Activated CD4-positive, alpha-beta T cell treated with anti-CD3 and anti-CD28 coated beads, Interleukin-2, amount 10 ng/mL, durations not matched to agents 7 days and 5 days (primary cell): ENCODE data around the gene SLC25A42. TPM values are rescaled to one million over a fixed set of nuclear protein-coding genes. Genes with fewer than 3 reads are reported as not detected.

Experiments used
- CTCF ChIA-PET: fragments of 350-600 bp; sonication (Branson Sonifier 250); formaldehyde crosslinking; loops from one replicate; lab custom pipeline; 2021; ENCODE audit warnings: antibody characterized with exemption; lab: Charles Lee
- POLR2A ChIA-PET: fragments of 350-600 bp; sonication (Branson Sonifier 250); formaldehyde crosslinking; loops from one replicate; lab custom pipeline; 2021; ENCODE audit warnings: antibody characterized with exemption; lab: Charles Lee
- DNase-seq: peaks from one replicate; pipeline ENCODE4 v3.0.0-alpha.2; 2020
- H3K27ac Mint-ChIP-seq: one replicate; pipeline ENCODE4 v1.8.0; 2021; ENCODE audit warnings: mild to moderate bottlenecking, moderate library complexity, mixed read lengths
- H3K27me3 Mint-ChIP-seq: one replicate; pipeline ENCODE4 v1.8.0; 2021; ENCODE audit warnings: mixed read lengths
- H3K36me3 Mint-ChIP-seq: one replicate; pipeline ENCODE4 v1.8.0; 2021; ENCODE audit warnings: low read depth, mixed read lengths
- H3K4me1 Mint-ChIP-seq: one replicate; pipeline ENCODE4 v1.8.0; 2021; ENCODE audit warnings: mixed read lengths
- H3K4me3 Mint-ChIP-seq: one replicate; pipeline ENCODE4 v1.8.0; 2021; ENCODE audit warnings: mild to moderate bottlenecking, moderate library complexity, mixed read lengths
- H3K9me3 Mint-ChIP-seq: one replicate; pipeline ENCODE4 v1.8.0; 2021; ENCODE audit warnings: mixed read lengths
- total RNA-seq, 2 experiments: library from RNA; stranded (reverse); gene quantifications; one replicate each; pipeline ENCODE4 v1.2.3, GENCODE V29; 2021

The SLC25A42 gene
- total RNA-seq, 2 experiments from 2014 or later: 20.6 to 22.2 TPM

DNA sequence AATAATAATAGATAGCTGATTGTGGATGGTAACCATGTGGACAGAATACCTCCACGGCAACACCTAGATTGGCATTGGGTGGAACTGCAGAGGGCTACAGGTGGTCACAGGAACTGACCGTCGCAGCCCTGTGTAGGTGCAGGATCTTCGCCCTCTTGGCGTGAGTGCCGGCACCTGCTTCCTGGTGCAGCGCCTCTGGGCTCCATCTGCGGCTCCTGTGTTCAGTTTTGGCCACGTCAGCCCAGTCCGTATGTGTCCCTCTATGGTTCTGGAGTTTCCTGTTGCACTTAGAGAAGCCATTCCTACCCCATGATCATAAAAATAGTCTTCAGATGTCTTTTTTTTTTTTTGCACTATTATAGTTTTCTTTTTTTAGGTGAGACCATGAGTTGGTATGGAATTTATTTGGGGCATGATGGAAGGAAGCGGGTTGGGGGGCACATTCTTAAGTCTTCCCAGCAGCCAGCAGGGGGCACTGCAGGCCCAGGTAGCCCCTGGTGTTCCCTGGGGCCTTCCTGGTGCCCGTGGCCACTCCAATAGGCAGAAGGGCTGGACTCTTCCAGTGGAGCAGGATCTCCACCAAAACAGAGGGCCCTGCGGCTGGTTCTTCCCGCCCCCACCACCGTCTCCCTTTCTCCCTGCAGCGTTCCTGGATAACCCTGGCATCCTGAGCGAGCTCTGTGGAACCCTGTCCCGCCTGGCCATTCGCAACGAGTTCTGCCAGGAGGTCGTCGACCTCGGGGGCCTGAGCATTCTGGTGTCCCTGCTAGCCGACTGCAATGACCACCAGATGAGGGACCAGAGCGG lies 10.1 kb upstream of the SLC25A42 start:
- POLR2A ChIA-PET: no interaction called here
- Mint-ChIP-seq H3K27ac (no peak overlapping the region), H3K4me3 (no peak overlapping the region), H3K4me1 (no peaks in the 10 kb centered on the region), H3K27me3 (no peaks in the 10 kb centered on the region), H3K36me3 (peaks cover 13% of the 10 kb centered on the region), H3K9me3 (no peaks in the 10 kb centered on the region)
- peak; percentile 62 for DNase-seq
- CTCF ChIA-PET: interaction anchor here (0.6 to 2.1 kb wide), 6 partner anchors 15 to 304 kb away, joined by 3 to 6 read pairs (median 3); no protein-coding TSS in a partner anchor

DNA sequence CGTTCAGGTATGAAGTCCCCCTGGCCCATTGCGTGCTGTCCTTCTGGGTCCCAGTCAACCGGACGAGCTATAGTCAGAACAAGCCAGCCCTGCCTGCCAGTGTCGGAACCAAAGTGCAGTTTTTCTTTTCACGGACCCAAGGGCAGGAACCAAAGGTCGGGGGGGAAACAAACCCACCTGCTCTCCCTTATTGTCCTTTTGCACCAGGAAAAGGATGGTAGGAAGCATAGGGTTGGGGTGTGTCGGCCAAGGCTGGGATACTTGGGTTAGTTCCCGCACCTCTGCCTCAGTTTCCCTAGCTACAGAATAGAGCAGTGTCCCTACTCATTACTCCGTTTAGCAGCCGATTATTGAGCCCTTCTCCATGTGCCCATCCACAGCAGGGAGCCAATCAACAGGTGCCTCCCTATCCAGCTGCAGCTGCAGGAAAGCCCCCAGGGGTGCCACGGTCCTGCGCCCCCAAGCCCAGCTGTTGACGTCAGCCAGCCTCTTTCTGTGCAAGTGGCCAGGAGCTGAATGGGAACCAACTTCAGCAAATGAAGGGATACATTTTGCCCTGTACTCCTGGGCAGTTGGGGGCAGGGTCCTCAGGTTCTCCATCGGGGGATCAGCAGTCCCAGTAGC lies 9.4 kb upstream of the SLC25A42 start:
- H3K27me3 Mint-ChIP-seq: no peaks in the 10 kb centered on the region

DNA sequence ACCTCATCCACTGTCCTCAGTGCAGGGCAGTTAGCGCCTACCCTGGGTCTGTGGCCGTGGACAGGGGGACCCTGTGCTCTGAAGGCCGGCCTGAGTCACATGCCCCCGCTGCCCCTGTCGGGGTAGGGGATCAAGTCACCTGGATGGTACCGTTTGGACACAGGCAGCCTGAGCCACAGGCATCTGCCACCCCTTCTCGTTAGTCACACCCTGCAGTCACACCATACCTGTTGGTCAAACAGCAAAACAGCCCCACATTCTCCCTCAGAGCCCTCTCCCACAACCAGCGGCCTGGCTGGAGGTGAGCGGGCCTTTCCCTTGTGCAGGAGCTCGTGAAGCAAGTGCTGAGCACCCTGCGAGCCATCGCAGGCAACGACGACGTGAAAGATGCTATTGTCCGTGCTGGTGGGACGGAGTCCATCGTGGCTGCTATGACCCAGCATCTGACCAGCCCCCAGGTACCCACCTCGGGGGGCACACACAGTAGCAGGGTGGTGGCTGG lies 8.8 kb upstream of the SLC25A42 start:
- CTCF ChIA-PET: no interaction called here
- Mint-ChIP-seq H3K27ac (no peak overlapping the region), H3K27me3 (no peaks in the 10 kb centered on the region), H3K4me3 (no peak overlapping the region), H3K9me3 (no peaks in the 10 kb centered on the region), H3K36me3 (peaks cover 12% of the 10 kb centered on the region), H3K4me1 (no peaks in the 10 kb centered on the region)
- no peak for DNase-seq
- POLR2A ChIA-PET: no interaction called here

More for the DNA sequence above, 9.4 kb upstream of the SLC25A42 start:
- no peaks in the 10 kb centered on the region for H3K9me3 Mint-ChIP-seq
- ChIA-PET POLR2A (no interaction called here), CTCF (interaction anchor here (0.6 kb wide), 1 partner anchor 304 kb away, joined by 3 read pairs; no protein-coding TSS in a partner anchor)
- no peak overlapping the region for H3K4me3 Mint-ChIP-seq
- H3K27ac Mint-ChIP-seq: no peak overlapping the region
- H3K4me1 Mint-ChIP-seq: no peaks in the 10 kb centered on the region
- DNase-seq: no peak
- peaks cover 12% of the 10 kb centered on the region for H3K36me3 Mint-ChIP-seq

DNA sequence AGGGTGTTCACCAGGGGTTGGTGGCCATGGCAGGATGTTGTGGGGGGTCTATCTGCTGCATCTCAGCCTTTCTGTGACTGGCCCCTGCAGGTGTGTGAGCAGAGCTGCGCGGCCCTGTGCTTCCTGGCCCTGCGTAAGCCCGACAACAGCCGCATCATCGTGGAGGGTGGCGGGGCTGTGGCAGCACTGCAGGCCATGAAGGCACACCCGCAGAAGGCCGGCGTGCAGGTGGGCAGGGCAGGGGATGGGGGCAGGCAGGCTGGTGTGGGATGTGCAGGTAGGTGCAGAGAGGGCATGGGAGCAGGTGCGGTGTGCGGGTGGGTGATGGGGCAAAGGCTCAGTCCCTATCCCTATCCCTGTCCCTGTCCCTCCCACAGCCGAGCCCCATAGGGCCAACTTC lies 8.1 kb upstream of the SLC25A42 start:
- Mint-ChIP-seq H3K4me3 (no peak overlapping the region), H3K4me1 (no peaks in the 10 kb centered on the region), H3K36me3 (peaks cover 8% of the 10 kb centered on the region), H3K27me3 (no peaks in the 10 kb centered on the region), H3K27ac (no peak overlapping the region), H3K9me3 (no peaks in the 10 kb centered on the region)
- POLR2A ChIA-PET: no interaction called here
- no peak for DNase-seq
- CTCF ChIA-PET: interaction anchor here (0.6 kb wide), 1 partner anchor 87 kb away, joined by 3 read pairs; no protein-coding TSS in a partner anchor

DNA sequence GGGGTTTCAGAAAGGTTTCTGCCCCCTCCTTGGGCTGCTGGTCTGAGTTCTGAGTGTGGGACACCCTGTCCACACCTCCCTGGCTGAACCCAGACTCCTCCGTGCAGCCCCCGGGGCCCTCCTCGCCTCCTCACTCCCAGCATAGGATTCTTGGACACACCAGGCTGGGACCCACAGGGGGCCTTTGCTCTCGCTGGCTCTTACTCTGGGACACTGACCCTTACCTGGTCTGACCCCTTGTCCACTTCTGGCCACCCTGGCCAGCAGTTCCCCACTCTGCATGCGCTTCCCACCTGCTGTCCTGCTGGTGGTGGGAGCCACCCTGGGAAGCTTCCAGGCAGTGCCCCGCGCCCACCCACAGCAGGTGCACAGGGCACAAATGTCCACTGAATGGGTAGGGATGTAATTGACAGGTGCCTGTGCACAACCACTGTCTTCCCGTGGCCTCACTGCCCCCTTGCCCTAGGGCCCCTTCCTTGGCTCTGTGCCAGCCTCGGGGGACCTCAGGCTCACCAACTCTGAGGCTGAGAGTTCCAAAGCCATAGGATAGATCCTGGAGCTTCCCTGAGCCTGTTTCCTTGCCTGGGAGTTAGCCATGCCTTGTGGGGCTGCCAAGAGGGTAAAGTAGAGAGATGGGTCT lies 7.0 kb upstream of the SLC25A42 start:
- no peaks in the 10 kb centered on the region for H3K9me3 Mint-ChIP-seq
- ChIA-PET POLR2A (no interaction called here), CTCF (no interaction called here)
- H3K27me3 Mint-ChIP-seq: no peaks in the 10 kb centered on the region
- no peak for DNase-seq
- no peaks in the 10 kb centered on the region for H3K4me1 Mint-ChIP-seq
- H3K36me3 Mint-ChIP-seq: peaks cover 8% of the 10 kb centered on the region
- H3K27ac Mint-ChIP-seq: no peak overlapping the region
- no peak overlapping the region for H3K4me3 Mint-ChIP-seq

DNA sequence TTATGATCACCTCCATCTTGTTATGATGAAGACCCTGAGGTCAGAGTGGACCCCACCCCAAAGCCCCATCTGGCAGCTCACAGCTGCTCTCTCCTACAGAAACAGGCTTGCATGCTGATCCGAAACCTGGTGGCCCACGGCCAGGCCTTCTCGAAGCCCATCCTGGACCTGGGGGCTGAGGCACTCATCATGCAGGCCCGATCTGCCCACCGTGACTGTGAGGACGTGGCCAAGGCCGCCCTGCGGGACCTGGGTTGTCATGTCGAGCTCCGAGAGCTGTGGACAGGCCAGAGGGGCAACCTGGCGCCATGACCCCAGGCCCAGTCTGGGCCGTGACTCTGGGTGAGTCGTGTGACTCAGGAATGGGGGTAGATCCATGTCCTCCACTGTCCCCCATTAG lies 6.5 kb upstream of the SLC25A42 start:
- Mint-ChIP-seq H3K27ac (no peak overlapping the region), H3K4me1 (peaks cover under 1% of the 10 kb centered on the region), H3K4me3 (no peak overlapping the region), H3K27me3 (no peaks in the 10 kb centered on the region), H3K9me3 (no peaks in the 10 kb centered on the region), H3K36me3 (peaks cover 8% of the 10 kb centered on the region)
- ChIA-PET POLR2A (no interaction called here), CTCF (no interaction called here)
- no peak for DNase-seq

DNA sequence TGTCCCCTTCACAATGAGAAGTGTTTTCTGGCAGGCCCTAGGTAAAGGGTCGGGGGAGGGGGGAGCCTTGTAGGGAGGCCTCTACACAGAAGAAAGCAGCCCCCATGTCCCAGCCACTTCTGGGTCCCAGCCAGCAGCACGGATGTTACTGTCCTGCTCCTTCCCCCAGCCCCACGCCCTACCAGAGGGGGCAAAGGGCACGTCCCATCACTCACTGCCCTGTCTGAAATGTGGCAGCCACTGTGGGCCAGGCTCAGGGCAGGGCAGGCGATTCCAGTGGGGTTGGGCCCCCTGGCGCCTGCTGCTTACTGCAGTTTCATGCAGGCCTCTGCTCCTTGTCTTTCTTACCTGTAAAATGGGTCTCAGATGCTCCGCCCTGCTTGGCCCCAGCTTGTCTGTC lies 6.1 kb upstream of the SLC25A42 start:
- POLR2A ChIA-PET: no interaction called here
- CTCF ChIA-PET: no interaction called here
- H3K27me3 Mint-ChIP-seq: no peaks in the 10 kb centered on the region
- no peak overlapping the region for H3K27ac Mint-ChIP-seq
- H3K36me3 Mint-ChIP-seq: peaks cover 8% of the 10 kb centered on the region
- no peaks in the 10 kb centered on the region for H3K9me3 Mint-ChIP-seq
- no peak overlapping the region for H3K4me3 Mint-ChIP-seq
- H3K4me1 Mint-ChIP-seq: peaks cover 4% of the 10 kb centered on the region
- no peak for DNase-seq

DNA sequence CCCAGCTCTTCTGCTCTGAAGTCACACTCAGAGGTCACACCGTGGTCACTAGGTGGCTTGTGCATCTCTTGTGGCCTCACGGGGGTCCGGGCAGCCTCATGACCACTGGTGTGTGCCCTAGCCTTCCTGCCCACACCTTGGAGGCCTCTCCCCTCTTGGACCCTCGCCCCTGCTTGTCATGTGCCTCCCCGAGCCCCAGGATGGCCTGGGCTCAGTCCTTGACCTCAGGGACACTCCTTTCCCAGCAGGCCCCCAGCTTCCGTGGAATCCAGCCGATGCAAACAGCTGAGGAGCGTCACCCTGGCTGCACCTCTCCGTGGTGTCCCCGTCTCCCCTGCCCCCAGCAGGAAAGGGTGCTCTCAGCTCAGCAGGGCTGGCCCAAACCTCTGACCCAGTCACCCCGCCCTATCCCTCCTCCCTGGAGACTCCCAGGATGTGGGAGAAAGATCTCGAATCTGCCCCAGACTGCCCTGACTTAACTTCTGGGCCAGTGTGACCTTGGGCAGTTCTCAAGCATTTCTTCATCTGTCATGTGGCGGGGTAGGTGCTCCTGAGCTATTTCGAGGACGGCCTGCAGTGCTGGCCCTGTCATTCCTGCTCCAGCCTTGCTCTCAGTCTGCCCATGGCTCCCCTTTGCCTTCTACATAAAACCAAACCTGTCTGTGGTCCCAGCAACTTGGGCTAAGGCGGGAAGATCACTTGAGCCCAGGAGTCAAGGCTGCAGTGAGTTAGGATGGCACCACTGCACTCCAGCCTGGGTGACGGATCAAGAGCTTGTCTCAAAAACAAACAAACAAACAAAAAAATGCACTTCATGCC lies 4.6 kb upstream of the SLC25A42 start:
- ChIA-PET CTCF (no interaction called here), POLR2A (no interaction called here)
- H3K27me3 Mint-ChIP-seq: no peaks in the 10 kb centered on the region
- DNase-seq: no peak
- H3K4me3 Mint-ChIP-seq: no peak overlapping the region
- no peak overlapping the region for H3K27ac Mint-ChIP-seq
- no peaks in the 10 kb centered on the region for H3K9me3 Mint-ChIP-seq
- peaks cover 13% of the 10 kb centered on the region for H3K4me1 Mint-ChIP-seq
- H3K36me3 Mint-ChIP-seq: peaks cover 2% of the 10 kb centered on the region

DNA sequence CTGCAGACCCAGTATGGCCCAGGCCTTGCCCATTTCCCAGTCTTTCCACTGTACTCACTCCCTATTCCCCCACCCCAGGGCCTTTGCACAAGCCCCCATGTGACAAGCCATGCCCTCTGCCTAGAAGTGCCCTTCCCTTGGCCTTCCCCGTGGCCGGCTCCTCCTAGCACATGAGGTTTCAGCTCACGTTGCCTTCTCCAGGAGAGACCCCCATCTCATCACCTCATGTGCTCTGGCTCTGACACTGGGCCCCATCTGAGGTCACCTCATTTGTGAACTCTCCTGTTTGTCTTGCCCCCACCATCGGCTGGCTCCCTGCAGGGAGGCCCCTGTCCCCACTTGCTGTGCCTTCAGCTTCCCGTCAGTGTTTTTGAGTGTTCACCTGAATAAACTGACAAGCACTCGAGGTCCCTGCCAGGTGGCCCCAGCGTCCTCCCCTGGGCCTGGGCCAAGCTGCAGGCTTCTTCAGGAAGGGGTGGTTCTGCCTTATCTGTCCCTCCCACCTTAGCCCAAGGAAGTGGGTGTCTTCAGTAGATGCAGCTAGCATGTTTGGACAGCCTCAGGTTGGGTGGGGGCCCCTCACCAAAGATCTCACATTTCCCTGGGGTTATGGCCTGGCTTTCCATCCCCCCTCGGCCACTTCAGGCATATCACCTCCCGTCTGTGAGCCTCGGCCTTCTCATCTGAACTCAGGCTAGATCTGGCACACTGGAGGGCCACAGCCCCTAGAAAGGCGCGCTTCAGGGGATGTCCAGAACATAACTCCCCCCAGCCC lies 3.8 kb upstream of the SLC25A42 start:
- Mint-ChIP-seq H3K4me1 (peaks cover 20% of the 10 kb centered on the region), H3K9me3 (no peaks in the 10 kb centered on the region), H3K36me3 (no peaks in the 10 kb centered on the region), H3K4me3 (no peak overlapping the region), H3K27ac (no peak overlapping the region), H3K27me3 (no peaks in the 10 kb centered on the region)
- CTCF ChIA-PET: no interaction called here
- POLR2A ChIA-PET: no interaction called here
- DNase-seq: no peak

DNA sequence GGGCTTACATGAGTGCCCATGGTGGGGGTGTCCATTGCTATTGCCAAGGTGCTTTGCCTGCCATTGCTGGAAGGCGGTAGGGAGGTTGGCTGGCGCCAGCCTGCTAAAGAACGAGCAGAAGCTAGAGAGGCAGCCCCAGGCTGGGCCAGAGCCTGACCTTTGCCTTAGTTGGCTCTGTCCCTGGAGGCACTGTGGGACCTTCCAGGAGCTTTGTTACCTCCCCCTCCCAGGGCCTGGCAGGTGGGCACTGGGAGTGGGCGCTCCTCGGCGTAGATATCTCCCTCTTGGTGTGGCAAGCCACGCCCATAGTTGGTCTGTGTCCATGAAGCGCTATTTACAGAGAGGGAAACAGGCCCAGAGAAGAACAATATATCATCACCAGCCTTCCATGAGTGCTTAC lies 2.3 kb upstream of the SLC25A42 start:
- H3K27ac Mint-ChIP-seq: no peak overlapping the region
- no peaks in the 10 kb centered on the region for H3K27me3 Mint-ChIP-seq
- DNase-seq: no peak
- no peak overlapping the region for H3K4me3 Mint-ChIP-seq
- POLR2A ChIA-PET: no interaction called here
- CTCF ChIA-PET: no interaction called here
- H3K9me3 Mint-ChIP-seq: no peaks in the 10 kb centered on the region
- no peaks in the 10 kb centered on the region for H3K36me3 Mint-ChIP-seq
- H3K4me1 Mint-ChIP-seq: peaks cover 26% of the 10 kb centered on the region

DNA sequence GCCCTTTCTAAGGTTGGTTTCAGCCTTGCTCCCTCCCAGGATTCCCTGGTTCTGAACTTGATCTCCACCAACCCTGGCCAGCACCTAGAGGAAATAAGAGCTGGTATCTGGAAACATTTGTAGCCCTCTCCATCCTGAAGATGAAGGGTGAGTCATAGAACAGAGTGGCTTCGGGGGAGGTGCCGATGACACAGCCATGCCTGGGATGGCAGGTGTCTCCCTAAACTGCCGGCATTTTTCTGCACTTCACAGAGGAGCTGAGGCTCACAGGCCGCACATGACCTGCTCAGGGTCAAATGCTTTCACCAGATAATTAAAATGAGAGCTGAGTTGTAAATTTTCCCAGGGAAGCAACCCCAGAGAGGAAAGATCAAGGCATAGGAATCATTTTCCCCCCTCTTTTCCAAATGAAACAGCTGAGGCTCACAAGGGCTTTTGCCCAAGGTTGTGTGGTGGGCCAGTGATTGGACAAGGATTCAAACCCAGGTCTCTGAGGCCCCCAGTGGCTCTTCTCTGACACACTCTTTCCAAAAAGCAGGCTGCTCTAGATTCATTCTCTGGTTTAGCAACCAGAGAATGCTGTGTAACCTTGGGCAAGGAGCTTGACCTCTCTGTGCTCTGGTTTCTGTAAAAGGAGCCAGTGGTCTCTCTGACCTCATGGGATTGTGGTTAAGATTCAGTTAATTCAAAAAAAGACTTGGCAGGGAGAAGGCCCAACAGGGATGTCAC lies 1.2 kb upstream of the SLC25A42 start:
- peak overlapping the region; percentile 91 for H3K27ac Mint-ChIP-seq
- POLR2A ChIA-PET: no interaction called here
- peaks cover 36% of the 10 kb centered on the region for H3K4me1 Mint-ChIP-seq
- no peak for DNase-seq
- CTCF ChIA-PET: interaction anchor here (0.6 kb wide), 1 partner anchor 86 kb away, joined by 3 read pairs; no protein-coding TSS in a partner anchor
- H3K36me3 Mint-ChIP-seq: no peaks in the 10 kb centered on the region
- no peaks in the 10 kb centered on the region for H3K9me3 Mint-ChIP-seq
- peak overlapping the region; percentile 87 for H3K4me3 Mint-ChIP-seq
- no peaks in the 10 kb centered on the region for H3K27me3 Mint-ChIP-seq
